ENCODE measurements around the gene PLIN4. TPM values are rescaled to one million over a fixed set of nuclear protein-coding genes. Genes with fewer than 3 reads are reported as not detected.

The PLIN4 gene
- total RNA-seq, 1 donor from 2014 or later = 0.12 TPM

DNA sequence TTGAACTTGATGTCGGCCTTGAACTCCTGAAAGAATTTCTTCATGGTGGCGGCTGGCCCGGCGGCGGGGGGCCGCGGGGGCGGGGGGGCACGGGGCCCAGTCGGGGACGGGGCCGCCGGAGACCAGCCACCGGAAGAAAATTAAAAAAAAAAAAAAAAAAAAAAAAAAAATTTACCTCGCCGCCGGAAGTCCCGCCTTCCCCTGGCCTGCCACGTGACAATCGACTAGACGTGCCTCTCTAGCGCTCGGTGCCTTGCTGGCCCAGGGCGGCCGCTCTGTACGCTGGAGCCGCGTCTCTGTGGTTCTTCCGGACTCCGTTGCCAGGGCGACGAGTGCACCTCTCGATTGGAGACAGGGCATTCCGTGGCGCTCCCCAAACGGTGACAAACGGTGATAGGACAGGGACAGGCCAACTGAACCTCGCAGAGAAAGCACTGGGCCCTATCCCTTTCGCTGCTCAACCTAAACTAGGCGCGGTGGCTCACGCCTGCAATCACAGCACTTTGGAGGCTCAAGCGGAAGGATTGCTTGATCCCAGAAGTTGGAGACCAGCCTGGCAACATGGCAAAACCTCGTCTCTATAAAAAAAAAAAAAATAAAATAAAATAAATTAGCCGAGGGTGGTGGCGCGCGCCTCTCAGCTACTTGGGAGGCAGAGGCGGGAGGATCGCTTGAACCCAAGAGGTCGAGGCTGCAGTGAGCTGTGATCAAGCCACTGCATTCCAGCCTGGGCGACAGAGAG is 60.5 kb downstream of the PLIN4 start, which contains the start of gene UBXN6:
TSS of gene UBXN6 (minus strand) at position 141 of the 742 bp plus-strand sequence. CDS start at position 44, 97 bp downstream.
- DNase-seq (ENCODE audit: extremely low read depth, low read depth, low spot score) = peak; percentile 64

DNA sequence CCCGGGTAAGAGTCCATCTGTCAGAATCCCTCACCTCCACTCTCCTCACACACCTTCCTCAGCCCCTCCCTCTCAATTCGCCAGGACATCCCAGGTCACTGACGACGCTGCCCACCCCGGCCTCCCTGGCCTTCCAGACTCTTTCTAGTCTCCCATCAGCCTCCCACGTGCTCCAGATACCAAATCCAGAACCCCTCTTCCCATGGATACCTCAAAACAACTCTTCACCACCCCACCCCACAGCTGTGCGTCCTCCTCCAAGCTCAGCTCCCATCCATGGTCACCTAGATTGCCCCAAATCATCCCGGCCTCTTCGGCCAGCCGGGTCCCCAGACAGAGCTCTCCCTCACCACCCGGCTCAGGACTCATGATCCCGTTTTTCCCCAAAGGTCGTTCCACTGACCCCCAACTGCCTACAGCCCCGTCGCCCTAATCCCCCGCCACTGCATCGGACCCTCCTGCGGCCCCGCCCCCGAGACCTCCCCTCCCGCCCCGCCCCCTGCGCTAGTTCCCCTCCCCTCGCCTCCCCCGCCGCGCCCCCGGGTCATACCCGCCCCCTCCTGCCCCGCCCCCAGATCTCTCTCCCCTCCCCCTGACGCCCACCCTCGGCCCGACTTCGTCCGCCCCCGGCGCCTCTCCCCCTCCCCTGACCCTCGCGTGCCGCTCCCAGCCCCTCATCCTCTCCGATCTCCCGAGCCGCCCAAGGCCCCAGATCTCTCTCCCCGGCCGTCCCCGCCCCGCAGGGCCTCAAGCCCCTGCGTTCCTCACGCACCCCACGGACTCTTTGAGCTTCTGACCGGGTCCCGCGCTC is 61.2 kb downstream of the PLIN4 start:
- DNase-seq (ENCODE audit: extremely low read depth, low read depth, low spot score) = no peak

DNA sequence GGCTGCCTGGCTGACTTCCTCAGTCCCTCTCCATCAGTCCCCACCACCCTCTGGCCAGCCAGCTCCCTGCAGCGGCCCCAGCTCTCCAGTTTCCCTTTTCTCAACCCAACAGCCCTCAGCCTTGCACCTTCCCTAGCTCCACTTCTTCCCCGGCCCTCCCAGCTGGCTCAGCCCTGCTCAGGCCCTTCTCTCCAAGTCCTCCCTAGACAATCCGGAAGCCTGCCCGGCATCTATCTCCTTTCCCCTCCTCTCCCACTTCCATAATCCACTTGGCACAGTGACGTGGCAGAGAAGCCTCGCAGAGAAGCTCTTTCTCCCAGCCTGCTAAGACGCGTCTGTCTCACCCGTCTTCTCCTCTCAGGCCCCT is 61.8 kb downstream of the PLIN4 start:
- no peak for DNase-seq (ENCODE audit: extremely low read depth, low read depth, low spot score)

DNA sequence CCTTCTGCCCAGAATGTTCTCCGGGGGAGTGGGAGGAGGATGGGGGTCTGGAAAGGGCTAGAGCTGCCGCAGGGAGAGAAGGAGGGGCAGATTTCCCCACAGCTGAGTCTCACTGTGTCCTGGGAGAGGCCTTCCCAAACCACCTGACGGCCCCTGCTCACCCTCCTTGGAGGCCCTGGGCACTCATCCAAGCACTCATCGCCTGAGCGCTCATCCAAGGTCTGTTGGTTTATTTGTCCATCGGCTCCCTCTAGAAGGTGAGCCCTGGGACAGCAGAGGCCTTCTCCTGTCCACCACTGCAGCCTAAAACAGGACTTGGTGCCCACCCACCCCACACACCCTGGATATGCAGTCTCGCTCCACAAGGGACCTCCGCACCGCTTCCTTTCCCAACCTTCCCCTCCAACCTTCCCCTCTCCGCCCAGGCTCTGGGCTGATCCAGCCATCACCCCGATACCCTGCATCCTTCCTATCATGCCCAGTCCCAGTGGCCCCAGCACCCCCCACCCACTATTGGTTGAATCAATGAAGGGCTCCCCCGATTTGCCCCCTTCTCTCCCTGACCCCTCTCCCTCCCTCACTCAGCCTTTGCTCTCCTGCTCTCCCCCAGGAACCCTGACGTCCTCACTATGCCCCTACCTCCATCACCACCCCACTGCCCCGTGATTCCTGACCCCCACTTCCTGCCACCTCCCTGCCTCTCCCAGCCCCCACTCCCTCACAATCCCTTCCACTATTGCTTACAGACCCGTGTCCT is 62.4 kb downstream of the PLIN4 start:
- DNase-seq (ENCODE audit: extremely low read depth, low read depth, low spot score) = no peak

DNA sequence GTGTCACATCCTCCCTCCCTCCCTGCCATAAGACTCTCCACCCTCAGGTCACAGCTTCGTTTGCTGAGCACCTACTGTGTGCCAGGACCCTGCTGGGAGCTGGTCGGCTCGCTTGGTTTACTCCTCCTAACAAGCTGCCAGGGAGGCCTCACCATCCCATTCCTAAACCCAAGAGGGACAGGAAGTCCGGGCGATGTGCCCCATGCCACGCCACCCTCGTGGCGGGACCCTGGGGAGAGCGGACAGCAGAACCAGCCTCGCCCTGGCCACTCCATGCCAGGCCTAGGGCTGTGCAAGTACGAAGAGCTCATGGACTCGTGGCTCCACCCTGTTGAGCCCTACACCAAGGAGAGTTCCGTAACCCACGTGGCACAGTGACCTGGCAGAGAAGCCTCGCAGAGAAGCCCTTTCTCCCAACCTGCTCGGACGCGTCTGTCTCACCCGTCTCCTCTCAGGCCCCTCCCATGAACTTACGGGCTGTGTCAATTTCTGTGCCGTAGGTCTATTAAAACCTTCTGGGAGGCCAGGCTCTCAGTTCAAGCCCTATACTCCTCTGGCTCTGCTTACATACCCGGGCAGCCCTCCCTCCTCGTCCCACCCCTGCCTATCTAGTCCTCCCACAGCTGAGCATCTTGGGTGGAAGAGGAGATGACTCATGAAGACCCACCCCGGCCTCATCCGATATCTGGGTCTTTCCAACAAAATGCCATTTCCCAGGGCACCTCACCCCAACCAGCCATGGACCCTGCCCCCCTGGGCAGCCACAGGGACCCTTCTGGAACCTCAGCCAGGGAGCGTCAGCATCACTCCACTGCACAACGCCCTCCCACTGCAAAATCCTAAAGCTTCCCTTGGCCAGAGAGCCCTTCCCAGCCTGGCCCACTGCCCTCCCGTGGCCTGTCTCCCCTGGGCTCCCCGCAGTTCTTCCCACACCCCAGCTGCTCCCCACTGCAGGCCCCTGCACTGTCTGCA is 63.3 kb downstream of the PLIN4 start:
- no peak for DNase-seq (ENCODE audit: extremely low read depth, low read depth, low spot score)

DNA sequence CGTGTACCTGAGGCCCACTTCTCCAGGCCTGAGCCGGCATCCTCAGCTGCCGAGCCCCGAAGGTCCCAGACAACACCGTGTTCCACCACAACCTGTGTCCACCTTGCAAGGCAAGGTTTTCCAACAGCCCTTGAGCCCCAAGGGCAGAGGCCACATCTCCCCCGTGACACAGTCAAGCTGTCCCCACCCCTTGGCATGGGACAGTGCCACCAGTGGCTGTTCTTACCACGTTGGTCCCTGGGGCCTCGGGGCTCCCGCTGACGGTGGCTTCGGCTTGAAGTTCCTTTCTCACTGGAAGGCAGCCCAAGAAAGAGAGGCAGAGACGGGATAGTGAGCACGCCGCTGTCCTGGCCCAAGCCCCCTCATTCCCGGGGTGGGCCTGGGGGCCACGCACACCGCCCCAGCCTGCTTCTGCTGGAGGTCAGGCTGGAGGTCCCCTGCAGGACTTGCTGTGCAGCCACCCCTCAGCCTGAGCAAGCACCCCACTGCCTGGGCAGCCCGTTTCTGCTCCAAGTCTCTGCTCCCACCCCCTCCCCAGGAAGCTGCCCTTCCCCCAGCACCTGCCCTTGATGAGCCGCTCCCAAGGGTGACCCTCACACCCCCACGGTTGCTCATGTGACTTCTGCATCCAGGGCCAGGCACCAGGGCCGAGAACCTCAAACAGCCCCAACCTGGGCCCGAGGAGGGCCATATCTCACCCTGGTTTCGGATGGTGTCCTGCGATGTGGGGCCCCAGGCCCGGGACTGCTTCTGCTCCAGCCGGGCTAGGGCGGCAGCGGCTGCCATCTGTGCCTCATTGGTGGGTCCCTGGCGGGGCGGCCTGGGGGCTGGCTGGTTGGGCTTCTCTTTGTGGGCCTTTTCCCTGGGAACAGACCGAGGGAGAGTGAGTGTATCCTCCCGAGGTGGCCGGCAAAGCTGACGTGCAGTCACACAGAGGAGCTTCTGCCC is 64.8 kb downstream of the PLIN4 start:
- DNase-seq (ENCODE audit: extremely low read depth, low read depth, low spot score) = no peak

DNA sequence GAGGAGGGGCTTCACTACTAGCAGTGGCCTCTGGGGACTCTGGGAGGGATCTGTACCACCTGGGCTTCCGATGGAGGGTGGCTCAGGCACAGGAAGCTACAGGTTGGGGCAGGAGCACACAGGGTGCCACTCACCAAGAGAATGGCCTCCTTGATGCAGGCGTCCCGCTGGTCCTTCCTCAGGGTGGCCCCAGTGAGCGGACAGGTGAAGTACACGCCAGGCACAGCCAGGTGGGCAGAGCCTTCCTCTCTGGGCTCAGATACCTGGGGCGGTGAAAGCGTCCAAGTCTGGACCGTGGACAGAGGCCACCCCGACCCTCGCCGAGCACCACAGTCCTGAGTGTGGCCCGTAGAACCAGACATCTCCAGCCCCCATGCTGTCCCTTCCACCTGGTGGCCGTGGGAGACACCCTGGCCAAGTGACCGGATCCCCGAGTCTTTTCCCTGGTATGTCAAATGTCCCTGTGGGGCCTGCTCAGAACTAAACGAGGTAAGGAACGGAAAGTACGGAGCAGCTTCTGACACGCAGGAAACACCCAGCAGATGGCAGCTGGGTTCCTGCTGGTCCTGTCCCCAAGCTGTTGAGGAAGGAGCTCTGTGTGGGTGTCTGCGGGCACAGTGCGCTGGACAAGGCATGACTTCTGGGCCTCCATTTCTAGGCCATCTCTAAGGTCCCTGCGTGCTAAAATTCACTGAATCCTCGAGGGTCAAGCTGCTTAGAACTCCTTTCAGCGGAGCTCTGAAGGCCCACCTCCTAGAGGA is 65.9 kb downstream of the PLIN4 start:
- DNase-seq (ENCODE audit: extremely low read depth, low read depth, low spot score) = no peak

Other genes with a start within 250 kb of the PLIN4 start
- not detected in 2 replicates for gene SHD, start 239.2 kb downstream of the PLIN4 start, total RNA-seq
- 0.18 TPM in 1 of 2 replicates, not detected in the other for gene TMIGD2, start 216.1 kb downstream of the PLIN4 start, total RNA-seq
- gene FSD1, start 213.9 kb downstream of the PLIN4 start, total RNA-seq = 20.9 and 38.3 TPM in 2 replicates
- gene STAP2, start 179.7 kb downstream of the PLIN4 start, total RNA-seq = 28.8 and 29.3 TPM in 2 replicates
- 4.5 and 8.9 TPM in 2 replicates for gene MPND, start 174.9 kb downstream of the PLIN4 start, total RNA-seq
- gene SH3GL1, start 117.9 kb downstream of the PLIN4 start, total RNA-seq = 122 and 143 TPM in 2 replicates
- gene CHAF1A, start 115.8 kb downstream of the PLIN4 start, total RNA-seq = 8.0 and 12.5 TPM in 2 replicates
- 63.4 and 91.1 TPM in 2 replicates for gene UBXN6, start 60.7 kb downstream of the PLIN4 start, total RNA-seq
- gene HDGFL2, start 46.2 kb downstream of the PLIN4 start, total RNA-seq = 90.9 and 96.7 TPM in 2 replicates
- gene PLIN5, start 16.7 kb upstream of the PLIN4 start, total RNA-seq = 0.41 TPM in 1 of 2 replicates, not detected in the other
- 1.8 and 2.3 TPM in 2 replicates for gene LRG1, start 21.6 kb upstream of the PLIN4 start, total RNA-seq
- 316 and 446 TPM in 2 replicates for gene SEMA6B, start 41.2 kb upstream of the PLIN4 start, total RNA-seq
- 63.7 and 136 TPM in 2 replicates for gene TNFAIP8L1, start 121.0 kb upstream of the PLIN4 start, total RNA-seq
- gene MYDGF, start 151.9 kb upstream of the PLIN4 start, total RNA-seq = 122 and 126 TPM in 2 replicates
- gene DPP9, start 205.4 kb upstream of the PLIN4 start, total RNA-seq = 118 and 128 TPM in 2 replicates

All from glomerular endothelial cell (primary cell).